ENCODE measurements around the gene RUNX1. TPM values are rescaled to one million over a fixed set of nuclear protein-coding genes. Genes with fewer than 3 reads are reported as not detected.
"Not testable (repeated sequence)": the region's sequence is repeated elsewhere in the genome, so short reads cannot be mapped to it uniquely, and the experiment has no call there.

The RUNX1 gene
- total and polyA plus RNA-seq, 2 experiments from 2014 or later = 0.12 TPM; not detected in 1

- Histone ChIP-seq H3K4me3 (no peak overlapping the region), H3K27me3 (peaks cover 11% of the 10 kb centered on the region), H3K27ac (no peak overlapping the region), H3K9me3 (ENCODE audit: low read depth) (no peaks in the 10 kb centered on the region), H3K4me1 (ENCODE audit: low read depth) (no peaks in the 10 kb centered on the region), H3K36me3 (no peaks in the 10 kb centered on the region)
- DNase-seq (ENCODE audit: low read depth in 1 of 2, low spot score in 1 of 2) = no peak
- TF ChIP-seq CTCF (IDR thresholded peaks at IDR 0.05; ENCODE audit: low read depth, low read length) = no peak
Observed at GRCh38 chr21:34953950-34954349, 95.2 kb downstream of the RUNX1 start.

- Histone ChIP-seq H3K27me3 (peaks cover 15% of the 10 kb centered on the region), H3K9me3 (ENCODE audit: low read depth) (no peaks in the 10 kb centered on the region), H3K4me1 (ENCODE audit: low read depth) (no peaks in the 10 kb centered on the region), H3K27ac (no peak overlapping the region), H3K4me3 (no peak overlapping the region), H3K36me3 (no peaks in the 10 kb centered on the region)
- DNase-seq (ENCODE audit: low read depth in 1 of 2, low spot score in 1 of 2) = no peak
- no peak for TF ChIP-seq CTCF (IDR thresholded peaks at IDR 0.05; ENCODE audit: low read depth, low read length)
Observed at GRCh38 chr21:34952701-34953100, 96.4 kb downstream of the RUNX1 start.

GRCh38 chr21:34951868-34952267 is 97.2 kb downstream of the RUNX1 start:
- not testable (repeated sequence) for H3K27ac ChIP-seq; H3K36me3 ChIP-seq; DNase-seq (ENCODE audit: low read depth in 1 of 2, low spot score in 1 of 2); H3K9me3 ChIP-seq (ENCODE audit: low read depth); H3K4me3 ChIP-seq; H3K4me1 ChIP-seq (ENCODE audit: low read depth)
- H3K27me3 ChIP-seq = peaks cover 18% of the 10 kb centered on the region

GRCh38 chr21:34950980-34951379 is 98.1 kb downstream of the RUNX1 start:
- Histone ChIP-seq H3K4me3 (no peak overlapping the region), H3K9me3 (ENCODE audit: low read depth) (no peaks in the 10 kb centered on the region), H3K27me3 (peaks cover 23% of the 10 kb centered on the region), H3K4me1 (ENCODE audit: low read depth) (no peaks in the 10 kb centered on the region), H3K36me3 (no peaks in the 10 kb centered on the region), H3K27ac (no peak overlapping the region)
- no peak for TF ChIP-seq CTCF (IDR thresholded peaks at IDR 0.05; ENCODE audit: low read depth, low read length)
- DNase-seq (ENCODE audit: low read depth in 1 of 2, low spot score in 1 of 2) = no peak

- no peak for TF ChIP-seq CTCF (IDR thresholded peaks at IDR 0.05; ENCODE audit: low read depth, low read length)
- Histone ChIP-seq H3K4me1 (ENCODE audit: low read depth) (no peaks in the 10 kb centered on the region), H3K4me3 (no peak overlapping the region), H3K36me3 (no peaks in the 10 kb centered on the region), H3K9me3 (ENCODE audit: low read depth) (no peaks in the 10 kb centered on the region), H3K27ac (no peak overlapping the region), H3K27me3 (peaks cover 34% of the 10 kb centered on the region)
- no peak for DNase-seq (ENCODE audit: low read depth in 1 of 2, low spot score in 1 of 2)
Observed at GRCh38 chr21:34949499-34949898, 99.6 kb downstream of the RUNX1 start.

GRCh38 chr21:34949030-34949429 is 100.1 kb downstream of the RUNX1 start:
- Histone ChIP-seq H3K36me3 (no peaks in the 10 kb centered on the region), H3K4me1 (ENCODE audit: low read depth) (no peaks in the 10 kb centered on the region), H3K9me3 (ENCODE audit: low read depth) (no peaks in the 10 kb centered on the region), H3K27ac (no peak overlapping the region), H3K27me3 (peaks cover 37% of the 10 kb centered on the region), H3K4me3 (no peak overlapping the region)
- DNase-seq (ENCODE audit: low read depth in 1 of 2, low spot score in 1 of 2) = no peak
- TF ChIP-seq CTCF (IDR thresholded peaks at IDR 0.05; ENCODE audit: low read depth, low read length) = no peak

All from cardiac muscle cell (in vitro differentiated cells and primary cell).